Bronchial epithelial cell (primary cell): ENCODE results near the gene SPDYE2B. TPM values are rescaled to one million over a fixed set of nuclear protein-coding genes. Genes with fewer than 3 reads are reported as not detected.
"Not testable (repeated sequence)": the region's sequence is repeated elsewhere in the genome, so short reads cannot be mapped to it uniquely, and the experiment has no call there.

Source experiments
- DNase-seq: peaks from one replicate; pipeline ENCODE4 v3.0.0-alpha.2; 2010; ENCODE audit warnings: low read depth
- FAIRE-seq: peaks from 2 replicates; lab custom pipeline; 2011; peaks lifted over from hg19 to GRCh38; lab: Jason Lieb, UNC
- H3K27me3 ChIP-seq: 2 replicates; pipeline ENCODE4 v1.5.1; 2011; ENCODE audit warnings: low read length; ENCODE audit not compliant: control insufficient read depth, insufficient read depth
- H3K36me3 ChIP-seq: 2 replicates; pipeline ENCODE4 v1.5.1; 2011; ENCODE audit warnings: low read length; ENCODE audit not compliant: control insufficient read depth, insufficient read depth
- H3K4me3 ChIP-seq: 2 replicates; pipeline ENCODE4 v1.5.1; 2011; ENCODE audit warnings: mild to moderate bottlenecking, low read depth, low read length, control low read depth
- total RNA-seq: library from RNA; depleted of rRNA; stranded (reverse); fragments of >200 nt; gene quantifications from 2 replicates; pipeline ENCODE4 v1.2.1, GENCODE V29; 2014

SPDYE2B gene
- not detected in 2 replicates for total RNA-seq

- H3K36me3 ChIP-seq: not testable (repeated sequence)
These were observed at the start of gene SPDYE2B for GRCh38 chr7:102649924-102650323. Gene SPDYE2B, plus strand, starts transcription at chr7:102650319. Its CDS starts 2,030 bp downstream, at chr7:102652349.

GRCh38 chr7:102602317-102602716 is 47.8 kb upstream of the SPDYE2B start:
- not testable (repeated sequence) for FAIRE-seq, H3K27me3 ChIP-seq, H3K4me3 ChIP-seq, H3K36me3 ChIP-seq, DNase-seq

More at GRCh38 chr7:102649924-102650323, at the start of gene SPDYE2B:
- not testable (repeated sequence) for DNase-seq, FAIRE-seq, H3K27me3 ChIP-seq, H3K4me3 ChIP-seq

- not testable (repeated sequence) for H3K27me3 ChIP-seq, DNase-seq, FAIRE-seq, H3K36me3 ChIP-seq, H3K4me3 ChIP-seq
These were observed 45.5 kb upstream of the SPDYE2B start for GRCh38 chr7:102604431-102605145.

GRCh38 chr7:102606848-102607247 is 43.3 kb upstream of the SPDYE2B start:
- DNase-seq, H3K27me3 ChIP-seq, FAIRE-seq, H3K36me3 ChIP-seq, H3K4me3 ChIP-seq: not testable (repeated sequence)

GRCh38 chr7:102609734-102610133 is 40.4 kb upstream of the SPDYE2B start:
- H3K36me3 ChIP-seq, H3K4me3 ChIP-seq, DNase-seq, H3K27me3 ChIP-seq, FAIRE-seq: not testable (repeated sequence)

- H3K27me3 ChIP-seq, FAIRE-seq, H3K4me3 ChIP-seq, DNase-seq, H3K36me3 ChIP-seq: not testable (repeated sequence)
These were observed 39.7 kb upstream of the SPDYE2B start for GRCh38 chr7:102610441-102610840.

GRCh38 chr7:102611013-102611674 is 39.0 kb upstream of the SPDYE2B start:
- H3K27me3 ChIP-seq, DNase-seq, H3K4me3 ChIP-seq, FAIRE-seq, H3K36me3 ChIP-seq: not testable (repeated sequence)

- H3K4me3 ChIP-seq, H3K36me3 ChIP-seq, FAIRE-seq, DNase-seq, H3K27me3 ChIP-seq: not testable (repeated sequence)
These were observed 38.3 kb upstream of the SPDYE2B start for GRCh38 chr7:102611675-102612325.

GRCh38 chr7:102613575-102614345 is 36.4 kb upstream of the SPDYE2B start:
- FAIRE-seq, H3K4me3 ChIP-seq, H3K36me3 ChIP-seq, DNase-seq, H3K27me3 ChIP-seq: not testable (repeated sequence)

- not testable (repeated sequence) for H3K36me3 ChIP-seq, DNase-seq, H3K27me3 ChIP-seq, FAIRE-seq, H3K4me3 ChIP-seq
These were observed 35.8 kb upstream of the SPDYE2B start for GRCh38 chr7:102614346-102614697.

GRCh38 chr7:102614873-102615272 is 35.2 kb upstream of the SPDYE2B start:
- H3K36me3 ChIP-seq, H3K27me3 ChIP-seq, DNase-seq, H3K4me3 ChIP-seq, FAIRE-seq: not testable (repeated sequence)

- H3K36me3 ChIP-seq, DNase-seq, FAIRE-seq, H3K4me3 ChIP-seq, H3K27me3 ChIP-seq: not testable (repeated sequence)
These were observed 34.2 kb upstream of the SPDYE2B start for GRCh38 chr7:102615930-102616329.

- DNase-seq, H3K4me3 ChIP-seq, H3K36me3 ChIP-seq, FAIRE-seq, H3K27me3 ChIP-seq: not testable (repeated sequence)
These were observed 33.5 kb upstream of the SPDYE2B start, which contains the start of gene RASA4 for GRCh38 chr7:102616507-102617125. Gene RASA4, minus strand, starts transcription at chr7:102616756. Its CDS starts 67 bp downstream, at chr7:102616689.
